Measurements from ENCODE around the gene NUBPL. TPM values are rescaled to one million over a fixed set of nuclear protein-coding genes. Genes with fewer than 3 reads are reported as not detected.
"Not testable (repeated sequence)": the region's sequence is repeated elsewhere in the genome, so short reads cannot be mapped to it uniquely, and the experiment has no call there.

NUBPL gene
- total and polyA plus RNA-seq, 12 donors, result 3.6 to 27.3 (median 16.9) TPM

DNA sequence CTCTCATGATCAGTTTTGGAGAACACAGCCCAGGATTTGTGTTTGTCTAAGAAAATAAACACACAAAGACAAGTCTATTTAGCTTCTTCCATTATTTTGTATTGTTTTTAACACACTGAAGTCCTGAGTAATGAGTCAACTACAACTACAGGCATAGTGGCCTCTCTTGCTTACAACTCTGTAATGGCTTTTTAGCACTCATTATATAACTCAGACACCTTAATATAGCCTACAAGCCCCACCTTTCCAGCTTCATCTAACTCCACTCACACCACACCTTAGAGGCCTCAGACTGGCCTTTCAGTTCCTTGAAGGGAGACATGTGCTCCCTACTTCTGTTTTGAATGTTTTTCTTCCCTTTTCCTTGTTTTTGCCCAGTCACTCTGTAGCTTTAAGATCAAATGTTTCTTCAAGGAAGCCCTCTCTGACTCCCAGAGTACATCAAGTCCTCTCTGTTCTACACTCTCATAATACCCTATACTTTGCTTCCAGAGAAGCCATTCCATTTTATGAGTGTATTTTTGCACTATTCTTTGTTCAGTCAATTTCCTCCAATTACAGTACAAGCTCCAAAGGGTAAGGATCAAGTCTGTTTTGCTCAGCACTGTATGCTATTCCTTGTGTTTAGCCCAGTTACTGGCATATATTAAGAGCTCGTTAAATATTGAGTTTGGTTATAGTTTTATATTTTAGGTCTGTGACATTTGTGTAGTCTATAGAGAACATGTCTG, 282.3 kb downstream of the NUBPL start:
- 75 to 95% (median 89%) methylated on average over 1 of the region's 1 CpG for WGBS, 4 donors
- TF ChIP-seq, protein P1, sequence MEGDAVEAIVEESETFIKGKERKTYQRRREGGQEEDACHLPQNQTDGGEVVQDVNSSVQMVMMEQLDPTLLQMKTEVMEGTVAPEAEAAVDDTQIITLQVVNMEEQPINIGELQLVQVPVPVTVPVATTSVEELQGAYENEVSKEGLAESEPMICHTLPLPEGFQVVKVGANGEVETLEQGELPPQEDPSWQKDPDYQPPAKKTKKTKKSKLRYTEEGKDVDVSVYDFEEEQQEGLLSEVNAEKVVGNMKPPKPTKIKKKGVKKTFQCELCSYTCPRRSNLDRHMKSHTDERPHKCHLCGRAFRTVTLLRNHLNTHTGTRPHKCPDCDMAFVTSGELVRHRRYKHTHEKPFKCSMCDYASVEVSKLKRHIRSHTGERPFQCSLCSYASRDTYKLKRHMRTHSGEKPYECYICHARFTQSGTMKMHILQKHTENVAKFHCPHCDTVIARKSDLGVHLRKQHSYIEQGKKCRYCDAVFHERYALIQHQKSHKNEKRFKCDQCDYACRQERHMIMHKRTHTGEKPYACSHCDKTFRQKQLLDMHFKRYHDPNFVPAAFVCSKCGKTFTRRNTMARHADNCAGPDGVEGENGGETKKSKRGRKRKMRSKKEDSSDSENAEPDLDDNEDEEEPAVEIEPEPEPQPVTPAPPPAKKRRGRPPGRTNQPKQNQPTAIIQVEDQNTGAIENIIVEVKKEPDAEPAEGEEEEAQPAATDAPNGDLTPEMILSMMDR (IDR thresholded peaks at IDR 0.05), result no peak
- TF ChIP-seq POLR2A (IDR thresholded peaks at IDR 0.05), result no peak
- Histone ChIP-seq H3K27ac (no peak overlapping the region), H3K36me3 (replicated peaks in 1 of 2) (no peaks in the 10 kb centered on the region), H3K4me1 (replicated peaks in 1 of 2) (no peaks in the 10 kb centered on the region), H3K27me3 (no peaks in the 10 kb centered on the region), H3K9me3 (replicated peaks in 1 of 3) (no peaks in the 10 kb centered on the region), H3K4me3 (no peak overlapping the region)
- DNase-seq, result no peak
- intact Hi-C loops (cut with DNase I), result no loop called here

DNA sequence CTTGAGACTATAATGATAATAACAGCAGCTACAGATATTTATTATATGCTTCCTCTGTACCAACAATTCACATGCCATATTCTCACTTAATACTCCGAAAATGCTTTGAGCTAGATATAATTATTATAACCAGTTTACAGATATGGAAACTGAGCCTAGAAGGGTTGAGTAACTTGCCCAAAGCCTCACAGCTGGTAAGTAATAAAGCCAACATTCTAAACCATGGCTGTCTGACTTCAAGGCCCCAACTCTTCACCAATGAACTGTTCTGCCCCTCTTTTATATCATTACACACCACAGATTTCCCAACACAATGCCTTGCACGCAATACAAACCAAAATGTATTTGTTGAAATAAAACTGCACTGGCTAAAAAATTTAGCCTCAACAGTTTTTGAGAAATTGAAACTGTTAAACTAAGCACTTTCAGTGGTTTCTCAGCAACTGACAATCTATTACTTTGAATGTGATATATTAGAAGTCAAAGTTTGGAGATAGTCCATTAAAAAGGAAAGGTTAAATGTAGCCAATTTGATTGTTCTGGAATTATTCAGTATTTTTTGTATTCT, 293.4 kb downstream of the NUBPL start:
- no peak for TF ChIP-seq POLR2A (IDR thresholded peaks at IDR 0.05)
- TF ChIP-seq, protein P1 (IDR thresholded peaks at IDR 0.05), result no peak
- 65 to 94% (median 88%) methylated on average over 2 of the region's 2 CpGs for WGBS, 4 donors
- H3K4me1 ChIP-seq (replicated peaks in 1 of 2), result no peaks in the 10 kb centered on the region
- intact Hi-C loops (cut with DNase I), result no loop called here
- no peak for DNase-seq
- no peaks in the 10 kb centered on the region for H3K27me3 ChIP-seq
- no peaks in the 10 kb centered on the region for H3K36me3 ChIP-seq (replicated peaks in 1 of 2)
- no peaks in the 10 kb centered on the region for H3K9me3 ChIP-seq (replicated peaks in 1 of 3)
- H3K4me3 ChIP-seq, result no peak overlapping the region
- no peak overlapping the region for H3K27ac ChIP-seq

DNA sequence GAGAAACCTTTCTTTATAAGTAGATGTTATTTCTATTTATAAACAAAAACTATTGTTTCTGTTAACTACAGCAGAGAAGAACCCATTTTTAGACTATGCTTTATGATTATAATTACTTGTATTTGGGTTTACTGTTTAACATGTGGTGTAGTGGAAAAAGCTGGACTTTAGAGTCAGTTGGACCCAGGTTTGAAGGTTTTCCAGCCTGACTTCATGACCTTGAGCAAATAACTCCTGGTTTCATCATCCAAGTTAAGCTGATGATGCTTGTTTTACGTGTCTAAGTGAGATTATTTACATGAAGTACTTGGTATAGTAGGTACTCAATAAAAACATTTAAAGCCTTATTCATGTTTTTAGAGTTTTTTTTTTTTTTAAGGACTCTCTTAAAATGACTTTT, 294.1 kb downstream of the NUBPL start:
- no peak overlapping the region for H3K4me3 ChIP-seq
- no peak overlapping the region for H3K27ac ChIP-seq
- 65 to 76% (median 70%) methylated on average over 1 of the region's 1 CpG for WGBS, 4 donors
- H3K9me3 ChIP-seq (replicated peaks in 1 of 3), result no peaks in the 10 kb centered on the region
- H3K4me1 ChIP-seq (replicated peaks in 1 of 2), result no peaks in the 10 kb centered on the region
- TF ChIP-seq, protein P1 (IDR thresholded peaks at IDR 0.05), result no peak
- TF ChIP-seq POLR2A (IDR thresholded peaks at IDR 0.05), result no peak
- no peak for DNase-seq
- no peaks in the 10 kb centered on the region for H3K36me3 ChIP-seq (replicated peaks in 1 of 2)
- intact Hi-C loops (cut with DNase I), result no loop called here
- H3K27me3 ChIP-seq, result no peaks in the 10 kb centered on the region

DNA sequence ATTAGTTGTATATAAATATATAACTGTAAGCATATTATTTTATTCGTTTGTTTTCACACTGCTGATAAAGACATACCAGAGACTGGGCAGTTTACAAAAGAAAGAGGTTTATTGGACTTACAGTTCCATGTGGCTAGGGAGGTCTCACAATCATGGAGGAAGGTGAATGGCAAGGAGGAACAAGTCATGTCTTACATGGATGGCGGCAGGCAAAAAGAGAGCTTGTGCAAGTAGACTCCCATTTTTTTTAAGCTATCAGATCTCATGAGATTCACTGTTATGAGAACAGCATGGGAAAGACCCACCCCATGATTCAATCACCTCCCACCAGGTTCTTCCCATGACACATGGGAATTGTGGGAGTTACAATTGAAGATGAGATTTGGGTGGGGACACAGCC, 294.8 kb downstream of the NUBPL start:
- DNase-seq; H3K9me3 ChIP-seq (replicated peaks in 1 of 3); H3K4me3 ChIP-seq; H3K4me1 ChIP-seq (replicated peaks in 1 of 2); intact Hi-C loops (cut with DNase I); H3K27ac ChIP-seq; H3K36me3 ChIP-seq (replicated peaks in 1 of 2); H3K27me3 ChIP-seq: not testable (repeated sequence)
- WGBS, 4 donors, result 87 to 96% (median 92%) methylated on average over 2 of the region's 2 CpGs

DNA sequence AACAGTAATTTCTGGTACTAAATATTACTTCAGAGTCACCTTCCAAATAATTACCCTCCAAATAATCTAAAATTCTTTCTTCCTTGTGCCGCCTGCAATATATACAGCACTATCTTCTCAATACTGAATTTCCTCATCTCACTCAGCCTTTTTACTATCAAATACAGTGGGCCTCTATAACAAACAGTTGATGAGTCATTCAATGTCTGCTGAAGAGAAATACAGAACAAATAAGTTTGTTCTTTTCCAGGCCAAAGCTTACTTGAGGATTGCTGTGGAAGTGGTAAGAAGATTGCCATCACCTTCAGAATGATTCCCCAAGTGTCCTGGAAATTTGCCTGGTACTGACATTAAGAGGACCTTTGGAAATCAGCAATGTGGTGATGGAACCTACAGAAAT, 297.7 kb downstream of the NUBPL start:
- Histone ChIP-seq H3K27ac (no peak overlapping the region), H3K36me3 (replicated peaks in 1 of 2) (no peaks in the 10 kb centered on the region), H3K4me1 (replicated peaks in 1 of 2) (no peaks in the 10 kb centered on the region), H3K4me3 (no peak overlapping the region), H3K9me3 (replicated peaks in 1 of 3) (no peaks in the 10 kb centered on the region), H3K27me3 (no peaks in the 10 kb centered on the region)
- whole genome bisulfite sequencing, 4 donors, result 0 to 96% (median 93%) methylated on average over 1 of the region's 1 CpG
- TF ChIP-seq, protein P1 (IDR thresholded peaks at IDR 0.05), result no peak
- TF ChIP-seq POLR2A (IDR thresholded peaks at IDR 0.05), result no peak
- intact Hi-C loops (cut with DNase I), result no loop called here
- DNase-seq, result no peak

Data from adrenal gland (tissue), 12 donors.